Forelimb muscle (tissue), 1 donor: ENCODE measurements around the gene ACAD10. TPM values are rescaled to one million over a fixed set of nuclear protein-coding genes. Genes with fewer than 3 reads are reported as not detected.
"Not testable (repeated sequence)": the region's sequence is repeated elsewhere in the genome, so short reads cannot be mapped to it uniquely, and the experiment has no call there.

ENCODE experiments used
- DNase-seq: peaks from one replicate; pipeline ENCODE4 v3.0.0-alpha.2; 2013; ENCODE audit warnings: low read depth
- polyA plus RNA-seq: library from polyadenylated mRNA; unstranded; fragments of 120-200 nt; gene quantifications from one replicate; pipeline ENCODE4 v1.2.1, GENCODE V29; 2013; ENCODE audit not compliant: insufficient read length

Gene ACAD10
- polyA plus RNA-seq, 1 donor: 17.7 TPM

DNA sequence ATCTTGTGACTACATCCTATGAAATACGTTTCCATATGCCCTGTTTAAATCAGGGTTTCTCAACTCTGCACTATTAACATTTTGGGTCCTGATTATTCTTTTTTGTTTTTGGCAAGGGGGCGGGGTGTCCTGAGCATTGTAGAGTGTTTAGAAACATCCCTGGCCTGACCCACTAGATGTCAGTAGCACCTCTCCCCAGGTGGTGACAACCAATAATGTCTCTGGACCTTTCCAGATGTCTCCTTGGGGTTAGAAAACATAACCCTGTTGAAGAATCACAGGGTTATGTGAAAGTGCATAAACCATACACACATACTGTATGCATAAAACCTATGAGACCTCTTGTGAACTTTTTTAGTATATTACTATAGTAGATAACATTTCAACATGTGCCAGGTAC, 1.4 kb downstream of the ACAD10 start:
- DNase-seq: no peak

- DNase-seq: no peak
Measured at GRCh38 chr12:111687952-111688351, 2.1 kb downstream of the ACAD10 start.

- no peak for DNase-seq
Measured at GRCh38 chr12:111691262-111691661, 5.4 kb downstream of the ACAD10 start.

- no peak for DNase-seq
Measured at GRCh38 chr12:111692575-111693210, 6.8 kb downstream of the ACAD10 start.

DNA sequence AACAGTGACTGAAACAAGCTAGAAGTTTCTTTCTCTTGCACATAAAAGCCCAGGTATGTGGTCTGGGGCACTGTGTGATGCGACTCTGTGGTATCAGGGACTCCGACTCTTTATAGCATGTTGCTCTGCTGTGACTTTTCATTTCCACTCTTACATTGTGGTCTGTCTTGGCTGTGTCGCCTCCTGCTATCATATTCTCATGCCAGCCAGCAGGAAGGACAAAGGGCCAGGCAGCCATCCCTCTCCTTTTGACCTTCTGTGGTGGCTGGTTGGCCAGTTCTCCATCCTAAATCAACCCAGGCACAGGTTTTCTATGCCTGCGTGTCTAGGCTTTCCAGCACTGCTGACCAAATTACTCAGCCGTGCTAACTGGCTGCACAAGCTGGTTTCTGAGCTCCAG, 8.0 kb downstream of the ACAD10 start:
- no peak for DNase-seq

GRCh38 chr12:111699962-111700361, 14.1 kb downstream of the ACAD10 start:
- DNase-seq: no peak

GRCh38 chr12:111705672-111706071, 19.8 kb downstream of the ACAD10 start:
- DNase-seq: no peak

DNA sequence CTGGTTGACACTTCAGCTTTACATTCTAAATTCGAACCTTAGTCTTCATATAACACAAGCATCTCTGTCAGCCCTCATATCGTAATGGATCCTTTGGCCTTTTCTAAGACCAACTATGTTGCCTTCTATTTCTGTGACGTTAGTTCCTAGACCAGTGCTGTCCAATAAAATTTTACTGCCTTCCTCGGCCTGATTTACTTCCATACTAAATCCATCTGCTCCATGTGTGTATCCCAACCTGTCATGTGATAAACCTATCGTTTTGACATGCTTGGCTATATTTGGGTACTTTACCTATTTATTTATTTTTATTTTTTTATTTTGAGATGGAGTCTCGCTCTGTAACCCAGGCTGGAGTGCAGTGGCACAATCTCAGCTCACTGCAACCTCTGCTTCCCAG, 20.3 kb downstream of the ACAD10 start:
- DNase-seq: no peak

DNA sequence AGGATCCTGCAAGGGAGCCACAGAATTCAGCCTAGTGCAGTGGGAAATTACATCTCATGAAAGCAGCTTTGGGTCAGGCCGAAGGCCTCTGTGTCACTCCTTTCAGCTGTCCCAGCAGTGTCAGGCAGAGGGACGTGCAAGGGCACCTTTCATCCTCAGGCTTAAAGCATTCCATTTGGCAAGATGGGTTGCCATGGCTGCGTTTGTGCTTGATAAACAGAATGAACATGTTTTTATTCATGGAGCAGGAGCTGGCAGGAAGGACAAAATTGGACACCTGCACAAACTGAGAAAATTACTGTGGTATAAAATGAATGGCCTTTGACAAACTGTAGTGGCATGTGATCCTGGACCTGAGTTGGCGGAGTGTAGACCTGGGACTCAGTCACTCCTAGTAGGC, 29.4 kb downstream of the ACAD10 start:
- DNase-seq: no peak

GRCh38 chr12:111719316-111719715, 33.5 kb downstream of the ACAD10 start:
- not testable (repeated sequence) for DNase-seq

DNA sequence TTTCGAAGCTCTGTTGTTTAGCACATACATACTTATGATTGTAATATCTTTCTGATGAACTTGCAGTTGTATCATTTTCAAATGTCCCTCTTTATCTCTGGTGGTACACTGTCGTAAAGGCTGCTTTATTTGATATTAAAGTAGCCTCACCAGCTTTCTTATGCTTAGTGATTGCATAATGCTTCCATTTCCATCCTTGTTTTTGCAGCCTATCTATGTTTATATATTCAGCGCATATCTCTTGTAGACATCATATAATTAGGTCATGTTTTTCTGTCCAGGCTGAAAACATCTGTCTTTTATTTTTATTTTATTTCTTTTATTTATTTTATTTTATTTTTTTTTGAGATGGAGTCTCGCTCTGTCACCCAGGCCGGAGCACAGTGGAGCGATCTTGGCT, 34.6 kb downstream of the ACAD10 start:
- DNase-seq: no peak

- DNase-seq: not testable (repeated sequence)
Measured at GRCh38 chr12:111723646-111724360, 38.0 kb downstream of the ACAD10 start.

DNA sequence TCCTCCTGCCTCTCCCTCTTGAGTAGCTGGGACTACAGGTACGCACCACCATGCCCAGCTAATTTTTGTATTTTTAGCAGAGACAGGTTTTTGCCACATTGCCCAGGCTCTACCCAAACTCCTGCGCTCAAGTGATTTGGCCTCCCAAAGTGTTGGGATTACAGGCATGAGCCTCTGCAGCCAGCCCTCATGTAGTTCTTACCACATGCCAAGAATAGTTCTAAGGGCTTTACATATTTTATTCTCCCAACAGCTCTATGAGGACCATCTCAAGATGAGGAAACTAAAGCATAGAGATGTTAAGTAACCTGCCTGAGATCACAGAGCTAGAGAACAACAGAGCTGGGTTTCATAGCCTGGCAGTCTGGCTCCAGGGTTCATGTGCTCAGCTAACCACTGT, 42.9 kb downstream of the ACAD10 start:
- no peak for DNase-seq

DNA sequence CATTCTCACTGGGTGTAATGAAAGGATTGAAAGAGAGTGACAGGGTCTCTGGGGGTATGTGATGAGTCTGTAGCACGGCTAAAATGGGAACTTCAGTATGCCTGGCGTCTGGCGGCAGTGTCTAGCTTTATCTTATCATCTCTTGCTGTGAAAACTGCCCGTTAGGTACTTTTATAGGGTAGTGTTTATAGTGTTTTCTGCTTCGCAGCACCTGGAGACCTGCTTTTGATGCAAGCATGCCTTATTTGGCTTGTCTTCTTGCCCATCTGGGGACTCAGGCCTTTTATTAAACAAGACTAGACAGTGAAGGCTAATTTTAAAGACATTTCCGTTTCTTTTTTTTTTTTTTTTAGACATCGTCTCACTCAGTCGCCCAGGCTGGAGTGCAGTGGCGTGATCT, 44.6 kb downstream of the ACAD10 start:
- DNase-seq: no peak

DNA sequence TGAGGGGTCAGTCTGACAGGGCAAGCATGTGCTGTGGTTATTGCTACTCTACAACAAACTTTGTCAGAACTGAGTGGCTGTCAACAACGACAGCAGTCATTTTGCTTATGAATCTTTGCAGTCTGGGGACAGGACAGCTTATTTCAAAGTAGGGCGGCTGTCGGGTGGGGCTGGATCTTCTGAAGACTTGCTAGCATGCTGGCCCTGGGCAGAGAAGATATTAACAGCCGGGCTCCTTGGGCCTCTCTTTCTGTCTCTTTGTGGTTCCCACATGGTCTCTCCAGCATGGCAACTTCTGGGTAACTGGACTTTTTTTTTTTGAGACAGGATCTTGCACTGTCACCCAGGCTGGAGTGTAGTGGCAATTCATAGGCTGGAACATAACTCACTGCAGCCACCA, 46.9 kb downstream of the ACAD10 start:
- no peak for DNase-seq

DNA sequence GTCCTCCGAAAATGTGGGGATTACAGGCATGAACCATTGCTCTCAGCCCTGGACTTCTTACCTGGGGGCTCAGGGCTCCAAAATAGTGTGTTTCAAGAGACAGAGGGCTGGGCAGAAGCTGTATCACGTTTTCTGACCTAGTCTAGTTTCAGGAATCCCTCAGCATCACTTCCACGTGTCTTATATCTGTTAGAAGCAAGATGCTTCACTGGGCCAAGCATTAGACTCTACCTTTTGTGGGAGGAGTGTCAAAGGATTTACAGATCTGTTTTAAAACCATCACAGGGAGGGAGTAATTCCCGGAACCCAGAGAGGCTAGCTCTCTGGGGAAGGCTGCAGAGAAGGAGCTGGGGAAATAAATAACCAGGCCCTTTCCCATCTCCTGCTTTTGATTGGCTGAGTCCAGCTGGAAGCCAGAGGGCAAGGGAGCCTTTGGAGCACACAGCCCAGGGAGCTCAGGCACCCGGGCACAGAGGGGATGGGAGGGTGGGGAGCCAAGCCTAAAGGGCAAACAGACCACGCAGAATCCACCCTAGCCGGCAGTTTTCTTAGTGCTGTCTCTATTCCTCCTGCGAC, 47.6 kb downstream of the ACAD10 start:
- no peak for DNase-seq

DNA sequence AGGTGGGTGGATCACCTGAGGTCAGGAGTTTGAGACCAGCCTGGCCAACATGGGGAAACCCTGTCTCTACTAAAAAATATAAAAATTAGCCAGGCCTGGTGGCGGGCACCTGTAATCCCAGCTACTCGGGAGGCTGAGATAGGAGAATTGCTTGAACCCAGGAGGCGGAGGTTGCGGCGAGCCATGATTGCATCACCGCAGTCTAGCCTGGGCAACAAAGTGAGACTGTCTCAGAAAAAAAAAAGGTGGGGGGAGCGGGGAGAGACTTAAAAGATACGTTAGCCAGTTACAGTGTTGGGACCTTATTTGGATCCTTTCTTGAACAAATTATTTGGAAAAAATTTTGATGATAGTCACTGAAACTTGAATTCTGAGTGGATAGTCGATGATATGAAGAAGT, 53.7 kb downstream of the ACAD10 start:
- not testable (repeated sequence) for DNase-seq

- DNase-seq: no peak
Measured at GRCh38 chr12:111741235-111741812, 55.5 kb downstream of the ACAD10 start.

- DNase-seq: no peak
Measured at GRCh38 chr12:111745211-111745610, 59.4 kb downstream of the ACAD10 start.

DNA sequence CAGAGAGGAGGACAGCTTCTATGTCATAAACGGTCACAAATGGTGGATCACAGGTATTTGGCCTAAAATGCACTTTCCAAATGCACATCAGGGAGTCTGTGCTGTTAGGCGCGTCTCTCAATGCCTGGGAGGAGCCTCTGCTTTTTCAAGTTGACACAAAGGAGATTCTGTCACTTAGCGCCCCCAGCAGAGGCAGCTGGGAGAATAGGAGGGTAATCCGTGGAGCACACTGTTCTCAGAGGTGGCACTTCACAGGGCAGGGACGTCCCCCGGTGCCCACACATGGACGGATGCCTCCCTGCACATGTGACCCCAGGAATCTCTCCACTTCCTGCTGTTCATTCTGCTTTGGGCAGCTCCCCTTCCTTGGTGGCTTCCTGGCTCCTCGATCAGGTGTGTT, 61.5 kb downstream of the ACAD10 start:
- no peak for DNase-seq

DNA sequence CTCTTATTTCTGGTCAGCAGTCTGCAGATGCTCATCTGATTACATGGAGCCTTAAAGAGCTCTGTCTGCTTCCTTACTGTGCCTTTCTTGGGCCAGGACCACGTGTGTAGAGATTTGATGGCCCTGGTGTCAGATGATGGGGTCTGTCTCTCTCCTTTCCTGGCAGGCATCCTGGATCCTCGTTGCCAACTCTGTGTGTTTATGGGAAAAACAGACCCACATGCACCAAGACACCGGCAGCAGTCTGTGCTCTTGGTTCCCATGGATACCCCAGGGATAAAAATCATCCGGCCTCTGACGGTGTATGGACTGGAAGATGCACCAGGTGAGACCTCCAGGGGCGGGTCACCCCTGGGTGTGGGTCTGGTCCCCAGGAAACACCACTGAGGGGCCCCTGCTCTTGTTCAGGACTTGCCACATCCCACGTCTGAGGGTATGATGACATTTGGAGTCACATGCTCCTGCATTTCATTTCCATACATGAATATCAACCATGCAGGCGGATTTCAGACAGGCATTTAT, 62.4 kb downstream of the ACAD10 start:
- peak; percentile 45 for DNase-seq

- no peak for DNase-seq
Measured at GRCh38 chr12:111748867-111749266, 63.0 kb downstream of the ACAD10 start.

DNA sequence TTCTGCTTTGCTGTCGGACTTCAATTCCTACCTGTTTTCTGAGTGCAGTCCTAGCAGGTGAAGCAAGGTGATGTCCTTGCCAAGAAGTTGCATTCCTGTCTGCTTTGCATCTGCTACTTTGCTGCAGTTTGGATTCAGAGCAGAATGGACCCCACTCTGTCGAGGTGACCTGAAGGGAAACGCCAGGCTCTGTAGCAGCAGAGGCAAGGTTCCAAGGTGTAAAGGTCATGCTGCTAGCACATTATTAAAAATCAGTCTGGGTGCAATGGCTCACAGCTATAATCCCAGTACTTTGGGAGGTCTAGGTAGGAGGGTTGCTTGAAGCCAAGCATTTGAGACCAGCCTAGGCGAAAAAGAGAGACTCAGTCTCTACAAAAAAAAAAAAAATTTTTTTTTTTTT, 63.5 kb downstream of the ACAD10 start:
- DNase-seq: no peak
